IPS DF 6.9 (cell line): ENCODE measurements around the gene CES1.
"Not testable (repeated sequence)": the region's sequence is repeated elsewhere in the genome, so short reads cannot be mapped to it uniquely, and the experiment has no call there.

Experiments used
- DNase-seq: peaks from one replicate; pipeline ENCODE4 v3.0.0-alpha.2; 2013; ENCODE audit warnings: low read depth, low spot score
- H3K27ac ChIP-seq: one replicate; pipeline ENCODE4 v1.5.1; 2013; ENCODE audit warnings: low read length, control low read depth
- H3K27me3 ChIP-seq: 2 replicates; pipeline ENCODE4 v1.6.1; 2013; ENCODE audit warnings: mild to moderate bottlenecking, low read length; ENCODE audit not compliant: control insufficient read depth, insufficient read depth
- H3K36me3 ChIP-seq: 2 replicates; pipeline ENCODE4 v1.6.1; 2013; ENCODE audit warnings: low read length; ENCODE audit not compliant: control insufficient read depth, insufficient read depth
- H3K4me1 ChIP-seq: 2 replicates; pipeline ENCODE4 v1.6.1; 2013; ENCODE audit warnings: low read length; ENCODE audit not compliant: control insufficient read depth, insufficient read depth
- H3K4me3 ChIP-seq: 2 replicates; pipeline ENCODE4 v1.5.1; 2013; ENCODE audit warnings: mild to moderate bottlenecking, low read length
- H3K9me3 ChIP-seq: 2 replicates; pipeline ENCODE4 v1.6.1; 2013; ENCODE audit warnings: low read length, inconsistent platforms; ENCODE audit not compliant: control insufficient read depth, insufficient read depth
- WGBS: extraction: QIAGEN DNeasy Blood & Tissue Kit; methylation state at CpG from one replicate; pipeline ENCODE4 v1.1.7; 2013; ENCODE audit warnings: mixed read lengths, missing lambda C conversion rate; ENCODE audit not compliant: insufficient read length, insufficient coverage; 5-methylcytosine and 5-hydroxymethylcytosine counted together

CES1 gene

DNA sequence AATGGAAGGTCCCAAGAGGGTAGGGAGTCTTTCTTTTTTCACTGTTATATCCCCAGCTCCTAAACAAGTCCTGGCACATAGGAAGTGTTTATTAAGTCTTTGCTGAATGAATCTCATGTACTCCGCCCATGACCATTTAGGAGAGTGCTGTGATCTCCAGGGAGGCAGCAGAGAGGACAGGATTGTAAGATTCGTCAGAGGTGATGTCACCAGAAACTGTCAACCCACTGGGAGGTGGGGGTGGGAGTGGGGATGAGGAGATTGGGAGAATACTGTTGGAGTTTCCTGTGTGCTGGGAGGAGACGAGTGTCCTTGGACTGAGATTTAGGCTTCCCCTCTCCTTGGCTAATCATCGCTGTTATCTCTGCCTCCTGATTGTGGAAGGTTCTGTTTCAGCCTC lies 16.7 kb downstream of the CES1 start:
- not testable (repeated sequence) for H3K4me1 ChIP-seq

GRCh38 chr16:55815320-55815719 lies 17.6 kb downstream of the CES1 start:
- no peak for DNase-seq
- H3K27ac ChIP-seq = no peak overlapping the region
- no peaks in the 10 kb centered on the region for H3K27me3 ChIP-seq
- H3K9me3 ChIP-seq = no peaks in the 10 kb centered on the region
- no peaks in the 10 kb centered on the region for H3K36me3 ChIP-seq
- no CpG with 5 or more reads among the region's 4 CpGs for WGBS
- H3K4me1 ChIP-seq = no peaks in the 10 kb centered on the region
- no peak overlapping the region for H3K4me3 ChIP-seq

More for the DNA sequence above, 16.7 kb downstream of the CES1 start:
- not testable (repeated sequence) for H3K36me3 ChIP-seq, DNase-seq, H3K27me3 ChIP-seq, H3K4me3 ChIP-seq, H3K27ac ChIP-seq, H3K9me3 ChIP-seq
- WGBS = no CpG with 5 or more reads among the region's 4 CpGs

GRCh38 chr16:55814174-55814573 lies 18.7 kb downstream of the CES1 start:
- H3K9me3 ChIP-seq = not testable (repeated sequence)

GRCh38 chr16:55813730-55814129 lies 19.2 kb downstream of the CES1 start:
- no CpG with 5 or more reads among the region's 9 CpGs for WGBS
- not testable (repeated sequence) for H3K36me3 ChIP-seq, H3K4me1 ChIP-seq, H3K27ac ChIP-seq, H3K27me3 ChIP-seq, DNase-seq, H3K4me3 ChIP-seq, H3K9me3 ChIP-seq

More at GRCh38 chr16:55814174-55814573, 18.7 kb downstream of the CES1 start:
- not testable (repeated sequence) for H3K4me1 ChIP-seq, H3K4me3 ChIP-seq, H3K36me3 ChIP-seq, DNase-seq, H3K27me3 ChIP-seq, H3K27ac ChIP-seq
- WGBS = no CpG with 5 or more reads among the region's 2 CpGs

DNA sequence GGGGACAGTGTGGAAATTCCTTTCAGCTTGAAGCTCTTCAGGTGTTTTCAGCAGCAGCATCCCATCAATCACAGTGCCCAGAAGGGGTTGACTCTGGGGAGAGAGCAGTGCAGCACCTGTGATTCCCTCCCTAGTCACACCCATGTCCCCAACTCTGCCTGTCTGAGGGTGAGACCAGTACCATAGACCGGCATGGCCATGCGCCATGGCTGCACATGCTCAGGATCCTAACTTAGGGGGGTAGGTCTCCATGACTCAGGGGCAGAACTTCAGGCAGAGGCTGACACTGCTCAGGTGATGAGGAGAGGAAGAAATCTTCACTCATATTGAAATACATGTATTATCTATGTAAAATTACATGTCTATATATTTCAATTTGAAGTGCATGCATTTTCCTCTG lies 19.9 kb downstream of the CES1 start:
- Histone ChIP-seq H3K4me1 (no peaks in the 10 kb centered on the region), H3K9me3 (no peaks in the 10 kb centered on the region), H3K4me3 (no peak overlapping the region), H3K27me3 (no peaks in the 10 kb centered on the region), H3K36me3 (no peaks in the 10 kb centered on the region), H3K27ac (no peak overlapping the region)
- DNase-seq = no peak
- WGBS = no CpG with 5 or more reads among the region's 2 CpGs

DNA sequence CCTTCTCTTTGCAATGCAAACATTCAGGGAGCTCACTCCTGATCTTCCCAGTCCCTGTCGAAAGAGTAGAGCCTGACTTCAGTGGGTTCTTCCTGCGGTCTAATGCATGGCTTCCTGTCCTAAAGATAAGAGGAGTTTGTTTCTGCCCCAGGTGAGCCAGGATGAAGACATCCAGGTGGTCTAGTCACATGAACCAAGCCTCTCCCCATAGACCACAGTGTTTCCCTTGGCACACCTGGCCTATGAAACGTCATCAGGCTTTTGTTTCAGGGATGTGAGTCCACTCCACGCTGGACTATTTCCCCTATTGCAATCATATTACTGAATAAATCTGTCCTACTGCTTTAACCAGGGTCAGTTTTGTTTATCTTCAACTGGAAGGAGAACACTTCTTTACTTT lies 21.1 kb downstream of the CES1 start:
- WGBS = no CpG with 5 or more reads among the region's 4 CpGs
- Histone ChIP-seq H3K36me3 (no peaks in the 10 kb centered on the region), H3K27ac (no peak overlapping the region), H3K4me1 (no peaks in the 10 kb centered on the region), H3K9me3 (no peaks in the 10 kb centered on the region), H3K27me3 (no peaks in the 10 kb centered on the region), H3K4me3 (no peak overlapping the region)
- no peak for DNase-seq

- Histone ChIP-seq H3K4me3 (no peak overlapping the region), H3K27ac (no peak overlapping the region), H3K9me3 (no peaks in the 10 kb centered on the region), H3K4me1 (no peaks in the 10 kb centered on the region), H3K27me3 (no peaks in the 10 kb centered on the region), H3K36me3 (no peaks in the 10 kb centered on the region)
- no CpG with 5 or more reads among the region's 8 CpGs for WGBS
- no peak for DNase-seq
Measured at GRCh38 chr16:55810451-55810961, 22.4 kb downstream of the CES1 start.

GRCh38 chr16:55809851-55810250 lies 23.0 kb downstream of the CES1 start:
- Histone ChIP-seq H3K27me3 (no peaks in the 10 kb centered on the region), H3K4me1 (no peaks in the 10 kb centered on the region), H3K9me3 (no peaks in the 10 kb centered on the region), H3K27ac (no peak overlapping the region), H3K4me3 (no peak overlapping the region), H3K36me3 (no peaks in the 10 kb centered on the region)
- WGBS = no CpG with 5 or more reads among the region's 4 CpGs
- DNase-seq = no peak

- Histone ChIP-seq H3K4me3 (no peak overlapping the region), H3K36me3 (no peaks in the 10 kb centered on the region), H3K4me1 (no peaks in the 10 kb centered on the region), H3K27me3 (no peaks in the 10 kb centered on the region), H3K27ac (no peak overlapping the region), H3K9me3 (no peaks in the 10 kb centered on the region)
- no CpG with 5 or more reads among the region's 5 CpGs for WGBS
- no peak for DNase-seq
Measured at GRCh38 chr16:55809386-55809785, 23.5 kb downstream of the CES1 start.

DNA sequence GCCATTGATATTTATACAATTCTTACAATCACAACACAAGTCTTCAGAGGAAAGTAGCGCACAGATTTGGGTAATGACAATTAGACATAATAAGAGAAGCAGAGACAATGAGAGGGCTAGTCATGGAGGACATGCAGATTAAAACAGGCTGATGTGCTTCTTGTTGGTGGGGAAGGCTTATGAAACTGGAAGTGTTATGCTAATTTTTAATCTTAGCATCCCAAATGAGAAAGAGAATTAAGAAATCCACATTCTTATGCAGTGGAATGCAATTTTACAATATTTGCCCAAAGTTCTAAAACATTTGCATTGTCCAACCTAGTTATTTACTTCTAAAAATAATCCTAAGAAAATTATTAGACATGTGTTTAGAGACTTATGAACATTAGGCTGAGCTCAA lies 24.6 kb downstream of the CES1 start:
- H3K4me3 ChIP-seq, H3K9me3 ChIP-seq, H3K27me3 ChIP-seq, DNase-seq, H3K4me1 ChIP-seq, H3K27ac ChIP-seq, H3K36me3 ChIP-seq: not testable (repeated sequence)
- no CpG with 5 or more reads among the region's 1 CpG for WGBS

GRCh38 chr16:55805104-55805503 lies 27.8 kb downstream of the CES1 start:
- not testable (repeated sequence) for H3K27ac ChIP-seq, H3K4me1 ChIP-seq, H3K27me3 ChIP-seq, DNase-seq, H3K9me3 ChIP-seq, H3K4me3 ChIP-seq, H3K36me3 ChIP-seq
- WGBS = no CpG with 5 or more reads among the region's 6 CpGs
